Thymus (tissue), 11 donors: ENCODE data around the gene MACROH2A1. TPM values are rescaled to one million over a fixed set of nuclear protein-coding genes. Genes with fewer than 3 reads are reported as not detected.

Experiments used
- DNase-seq, 9 donors: peaks; one replicate each; pipeline ENCODE4 v3.0.0-alpha.2; 2013; ENCODE audit warnings: low spot score in 9 of 9, low read depth in 6 of 9, missing footprints in 1 of 9
- H3K27ac ChIP-seq, 2 donors: one replicate each; pipeline ENCODE4 v1.5.1; 2013; ENCODE audit warnings: control low read depth in 1 of 2, low read depth in 1 of 2, low read length in 1 of 2, mild to moderate bottlenecking in 1 of 2, moderate library complexity in 1 of 2
- H3K27me3 ChIP-seq, 2 donors: one replicate each; pipeline ENCODE4 v1.5.1; 2013; ENCODE audit warnings: low read length in 1 of 2; ENCODE audit not compliant: control insufficient read depth in 2 of 2, insufficient read depth in 1 of 2
- H3K36me3 ChIP-seq, 2 donors: one replicate each; pipeline ENCODE4 v1.5.1; 2013; ENCODE audit warnings: low read length in 1 of 2, mild to moderate bottlenecking in 1 of 2, moderate library complexity in 1 of 2; ENCODE audit not compliant: control insufficient read depth in 2 of 2, insufficient read depth in 2 of 2
- H3K4me1 ChIP-seq, 2 donors: one replicate each; pipeline ENCODE4 v1.5.1; 2013; ENCODE audit warnings: low read length in 2 of 2; ENCODE audit not compliant: control insufficient read depth in 2 of 2, insufficient read depth in 2 of 2
- H3K4me3 ChIP-seq, 2 donors: one replicate each; pipeline ENCODE4 v1.5.1; 2013; ENCODE audit warnings: low read length in 2 of 2, control low read depth in 1 of 2, mild to moderate bottlenecking in 1 of 2
- H3K9me3 ChIP-seq, 2 donors: one replicate each; pipeline ENCODE4 v1.5.1; 2013; ENCODE audit warnings: low read length in 1 of 2, mild to moderate bottlenecking in 1 of 2; ENCODE audit not compliant: control insufficient read depth in 2 of 2, insufficient read depth in 1 of 2
- WGBS: extraction: QIAGEN DNeasy Blood & Tissue Kit; methylation state at CpG from one replicate; pipeline ENCODE4 v1.1.7; 2013; 5-methylcytosine and 5-hydroxymethylcytosine counted together
- polyA plus RNA-seq: library from polyadenylated mRNA; stranded (reverse); fragments of 200-250 nt; gene quantifications from one replicate; pipeline ENCODE4 v1.2.3, GENCODE V29; 2013
- total RNA-seq: library from RNA; stranded (reverse); fragments of 120-200 nt; gene quantifications from one replicate; pipeline ENCODE4 v1.2.4, GENCODE V29; 2013
- donor health status: healthy.

The MACROH2A1 gene
- total and polyA plus RNA-seq, 2 donors, result 206 to 244 TPM

DNA sequence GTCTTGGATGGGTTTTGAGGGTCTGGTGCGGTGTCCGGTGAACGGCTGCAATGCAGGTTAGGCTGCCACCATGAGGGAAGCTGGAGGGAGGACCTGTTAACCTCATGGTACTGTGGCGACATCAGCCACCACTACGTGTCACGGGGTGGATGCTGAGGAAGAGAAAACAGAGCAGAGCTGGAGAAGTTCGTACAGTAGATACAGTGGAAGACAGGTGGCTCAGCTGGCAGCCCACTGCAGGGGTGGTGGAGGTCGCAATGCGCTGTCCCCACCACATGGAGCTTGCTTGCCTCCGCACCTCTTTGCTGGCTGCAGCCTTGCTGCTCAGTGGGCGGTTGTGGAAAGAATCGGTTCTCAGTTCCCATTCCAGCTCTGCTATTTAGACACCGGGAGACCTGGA is 45.3 kb upstream of the MACROH2A1 start:
- Histone ChIP-seq H3K36me3 (no peaks in the 10 kb centered on the region), H3K27me3 (no peaks in the 10 kb centered on the region), H3K27ac (no peak overlapping the region), H3K4me3 (no peak overlapping the region), H3K4me1 (peaks cover 0 to 39% of the 10 kb centered on the region in 2 donors), H3K9me3 (no peaks in the 10 kb centered on the region)
- no peak for DNase-seq
- 69% methylated on average over 13 of the region's 13 CpGs for WGBS

DNA sequence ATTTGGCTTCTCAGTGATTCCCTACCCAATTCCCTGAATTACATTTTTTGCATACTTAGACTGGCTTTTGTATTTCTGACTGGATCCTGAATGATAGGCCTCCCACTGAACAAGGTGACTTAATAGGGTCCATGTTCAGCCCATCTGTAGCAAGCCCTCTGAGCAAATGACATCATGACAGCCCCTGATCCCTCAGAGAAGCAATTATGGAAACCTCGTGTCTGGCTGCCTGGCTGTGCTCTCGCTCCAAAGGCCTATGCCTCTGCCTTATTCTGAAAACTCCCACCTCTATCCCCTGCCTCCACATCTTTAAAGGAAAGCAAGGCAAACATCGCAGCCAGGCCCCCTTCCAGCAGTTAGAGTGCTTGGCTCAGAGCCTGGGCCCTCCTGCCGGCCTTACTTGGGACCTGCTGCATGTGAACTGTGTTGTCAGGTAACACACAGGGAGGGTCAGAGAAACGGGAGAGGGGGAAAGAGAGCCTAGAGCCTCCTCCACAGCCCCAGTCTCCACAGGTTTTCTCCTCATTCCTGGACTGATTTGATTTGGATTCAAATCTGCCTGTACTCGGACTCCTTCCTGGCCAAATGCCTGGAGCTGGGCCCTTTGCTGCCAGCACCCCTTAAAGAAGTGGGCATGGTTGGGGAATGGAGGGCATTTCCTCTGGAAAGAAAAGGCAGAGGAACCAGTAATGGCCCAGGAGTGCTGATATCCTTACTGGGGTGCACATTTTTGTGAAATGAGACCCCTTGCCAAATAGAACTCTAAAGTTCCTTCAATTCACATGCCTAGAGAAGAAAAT is 44.3 kb upstream of the MACROH2A1 start:
- Histone ChIP-seq H3K36me3 (no peaks in the 10 kb centered on the region), H3K27me3 (no peaks in the 10 kb centered on the region), H3K27ac (no peak overlapping the region), H3K4me1 (peaks cover 0 to 42% of the 10 kb centered on the region in 2 donors), H3K4me3 (no peak overlapping the region), H3K9me3 (no peaks in the 10 kb centered on the region)
- DNase-seq, result no peak
- 92% methylated on average over 6 of the region's 6 CpGs for WGBS

DNA sequence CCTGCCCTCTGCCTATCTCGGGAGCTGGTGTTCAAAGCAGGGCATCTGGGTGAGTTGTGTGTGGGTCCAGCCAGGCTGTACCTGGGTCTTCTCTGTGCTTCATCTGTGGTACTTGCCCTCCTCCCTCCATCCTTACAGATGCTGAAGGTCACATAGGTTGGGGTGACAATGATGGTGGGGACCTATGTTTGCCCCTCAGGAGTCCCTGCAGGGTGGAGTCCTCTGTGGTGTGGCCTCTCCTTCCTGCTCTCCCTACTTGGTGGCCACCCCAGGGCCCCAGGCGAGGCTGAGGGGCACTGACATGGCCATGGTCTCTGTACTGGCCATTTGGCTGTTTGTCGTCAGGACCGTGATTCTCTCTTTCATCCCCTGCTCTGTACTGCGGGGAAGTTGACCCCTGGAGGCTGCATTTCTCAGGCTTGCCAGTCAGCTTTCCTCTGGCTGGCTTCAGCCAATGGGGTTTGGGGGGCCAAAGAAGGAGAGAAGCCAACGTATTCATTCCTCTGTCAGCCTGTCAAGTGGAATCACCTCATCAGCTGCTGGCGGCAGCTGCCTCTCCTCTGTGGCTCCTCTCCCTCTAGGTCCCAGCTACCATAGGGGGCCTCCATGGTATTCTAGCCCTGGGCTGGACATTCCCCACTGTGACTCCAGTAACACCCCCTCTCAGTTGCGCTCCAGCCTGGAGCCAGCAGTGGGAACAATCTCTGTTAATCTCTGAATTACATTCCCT is 43.6 kb upstream of the MACROH2A1 start:
- Histone ChIP-seq H3K36me3 (no peaks in the 10 kb centered on the region), H3K4me1 (peaks cover 0 to 49% of the 10 kb centered on the region in 2 donors), H3K4me3 (no peak overlapping the region), H3K9me3 (no peaks in the 10 kb centered on the region), H3K27ac (no peak overlapping the region), H3K27me3 (no peaks in the 10 kb centered on the region)
- no peak for DNase-seq
- WGBS, result 81% methylated on average over 8 of the region's 8 CpGs

DNA sequence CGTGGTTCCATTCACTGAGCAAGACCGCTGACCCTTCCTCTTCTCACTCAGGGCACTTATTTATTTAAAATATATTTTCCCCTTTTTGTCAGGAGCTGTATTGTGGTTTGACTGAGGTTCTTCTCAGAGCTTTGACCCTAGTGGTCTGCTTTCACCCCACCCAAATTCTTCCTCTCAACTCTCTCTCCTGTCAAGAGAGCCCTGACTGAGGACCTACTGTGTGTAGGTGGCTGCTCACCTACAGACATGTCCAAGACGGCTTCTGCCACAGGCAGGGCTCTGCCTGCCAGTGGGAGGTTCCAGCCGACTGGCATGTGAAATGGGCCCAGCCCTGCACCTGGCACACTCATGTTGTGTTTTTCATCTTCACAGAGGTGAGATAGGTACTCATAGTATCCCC is 42.9 kb upstream of the MACROH2A1 start:
- 96% methylated on average over 4 of the region's 4 CpGs for WGBS
- Histone ChIP-seq H3K27ac (no peak overlapping the region), H3K4me3 (no peak overlapping the region), H3K4me1 (peaks cover 0 to 55% of the 10 kb centered on the region in 2 donors), H3K27me3 (no peaks in the 10 kb centered on the region), H3K36me3 (no peaks in the 10 kb centered on the region), H3K9me3 (no peaks in the 10 kb centered on the region)
- DNase-seq, result no peak

DNA sequence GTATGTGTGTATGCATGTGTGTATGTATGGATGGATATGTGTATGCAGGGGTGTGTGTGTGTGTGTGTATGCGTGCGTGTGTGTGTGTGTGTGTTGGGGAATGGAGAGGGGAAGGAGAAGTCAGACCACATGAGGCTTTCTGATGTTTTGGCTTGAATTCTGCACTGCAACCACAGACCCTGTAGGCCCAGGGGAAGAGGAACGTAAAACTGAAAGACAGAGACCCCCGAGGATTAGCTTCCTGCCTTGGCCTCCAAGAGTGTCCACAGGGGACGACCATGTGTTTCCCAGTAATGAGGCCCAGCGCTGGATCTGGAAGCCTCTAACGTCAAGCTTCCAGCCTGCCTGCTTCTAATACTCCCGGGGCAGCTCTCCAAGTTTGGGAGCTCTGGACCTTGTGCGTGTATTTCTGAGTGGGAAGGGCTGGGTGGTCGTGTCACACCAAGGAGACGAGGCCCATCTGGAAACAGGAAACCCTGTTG is 42.4 kb upstream of the MACROH2A1 start:
- Histone ChIP-seq H3K36me3 (no peaks in the 10 kb centered on the region), H3K9me3 (no peaks in the 10 kb centered on the region), H3K27ac (no peak overlapping the region), H3K27me3 (no peaks in the 10 kb centered on the region), H3K4me1 (peaks cover 0 to 59% of the 10 kb centered on the region in 2 donors), H3K4me3 (no peak overlapping the region)
- DNase-seq, result no peak
- WGBS, result 33% methylated on average over 11 of the region's 11 CpGs

DNA sequence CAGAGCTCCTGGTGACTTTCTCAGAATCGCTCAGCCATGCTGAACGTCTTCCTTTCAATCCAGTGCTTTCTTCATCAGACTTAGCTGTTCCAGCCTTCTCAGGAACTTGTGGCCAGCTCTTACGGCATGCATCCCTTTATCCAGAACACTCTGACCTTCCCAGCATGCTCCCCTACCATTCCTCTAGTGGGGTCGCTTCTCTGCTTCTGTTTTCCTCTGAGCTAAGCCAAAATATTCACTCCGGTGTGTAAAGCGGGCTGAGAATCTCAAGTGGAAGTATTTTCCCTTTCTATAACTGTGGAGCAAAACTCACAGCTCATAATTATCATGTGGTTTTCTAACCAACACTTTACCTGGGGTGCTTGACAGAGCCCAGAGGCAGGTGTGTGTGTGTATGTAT is 41.9 kb upstream of the MACROH2A1 start:
- 81% methylated on average over 6 of the region's 6 CpGs for WGBS
- no peak for DNase-seq

DNA sequence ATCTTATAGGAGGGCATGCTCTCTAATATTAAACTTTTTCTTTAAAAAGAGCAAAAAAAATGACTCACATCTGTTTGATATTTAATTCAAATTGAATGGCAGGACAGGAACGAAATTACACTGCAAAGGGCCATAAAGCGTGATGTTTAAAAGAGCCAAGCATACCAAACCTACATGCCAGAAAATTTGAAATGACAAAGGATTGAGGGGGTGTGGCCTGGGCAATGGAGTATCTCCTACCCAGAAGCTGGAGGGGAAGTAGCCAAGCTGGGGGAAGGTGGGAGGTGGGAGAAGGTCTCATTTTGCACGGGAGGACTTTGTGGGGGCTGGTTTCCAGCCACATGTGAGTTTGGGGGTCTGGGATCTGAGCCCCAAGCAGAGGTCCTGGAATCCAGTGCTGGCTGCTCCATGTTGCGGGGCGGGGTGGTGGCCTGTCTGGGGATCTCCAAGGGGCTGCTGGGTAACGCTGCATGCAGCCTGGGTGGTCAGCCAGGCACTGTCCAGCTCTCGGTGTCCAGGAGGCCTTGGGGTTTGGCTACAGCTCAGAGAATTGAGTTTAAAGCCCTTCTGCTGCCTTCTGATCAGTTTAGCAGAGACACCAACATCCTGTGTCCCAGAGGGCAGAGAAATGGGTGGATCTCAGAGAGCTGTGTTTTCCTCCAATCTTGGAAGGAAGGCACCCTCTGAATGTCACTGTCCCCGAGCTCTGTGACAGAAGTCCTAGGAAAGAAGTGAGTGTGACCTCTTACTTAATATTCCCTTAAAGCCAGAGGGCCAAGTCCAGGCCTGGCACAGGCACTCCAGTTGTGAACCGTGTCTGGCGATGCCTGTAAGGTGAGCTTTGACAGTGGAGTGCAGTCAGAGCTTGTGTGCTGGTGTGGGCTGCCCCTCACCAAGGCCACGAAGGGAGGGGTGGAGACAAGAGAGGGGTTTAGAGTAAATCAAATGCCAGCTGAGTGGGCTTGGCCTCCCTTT is 40.5 kb upstream of the MACROH2A1 start:
- H3K4me1 ChIP-seq, result peaks cover 0 to 53% of the 10 kb centered on the region in 2 donors
- no peak for DNase-seq
- H3K9me3 ChIP-seq, result no peaks in the 10 kb centered on the region
- no peaks in the 10 kb centered on the region for H3K27me3 ChIP-seq
- WGBS, result 86% methylated on average over 11 of the region's 11 CpGs
- no peak overlapping the region for H3K27ac ChIP-seq
- H3K4me3 ChIP-seq, result no peak overlapping the region
- no peaks in the 10 kb centered on the region for H3K36me3 ChIP-seq

More for the DNA sequence above, 41.9 kb upstream of the MACROH2A1 start:
- peaks cover 0 to 55% of the 10 kb centered on the region in 2 donors for H3K4me1 ChIP-seq
- no peak overlapping the region for H3K4me3 ChIP-seq
- no peak overlapping the region for H3K27ac ChIP-seq
- no peaks in the 10 kb centered on the region for H3K27me3 ChIP-seq
- no peaks in the 10 kb centered on the region for H3K9me3 ChIP-seq
- no peaks in the 10 kb centered on the region for H3K36me3 ChIP-seq

DNA sequence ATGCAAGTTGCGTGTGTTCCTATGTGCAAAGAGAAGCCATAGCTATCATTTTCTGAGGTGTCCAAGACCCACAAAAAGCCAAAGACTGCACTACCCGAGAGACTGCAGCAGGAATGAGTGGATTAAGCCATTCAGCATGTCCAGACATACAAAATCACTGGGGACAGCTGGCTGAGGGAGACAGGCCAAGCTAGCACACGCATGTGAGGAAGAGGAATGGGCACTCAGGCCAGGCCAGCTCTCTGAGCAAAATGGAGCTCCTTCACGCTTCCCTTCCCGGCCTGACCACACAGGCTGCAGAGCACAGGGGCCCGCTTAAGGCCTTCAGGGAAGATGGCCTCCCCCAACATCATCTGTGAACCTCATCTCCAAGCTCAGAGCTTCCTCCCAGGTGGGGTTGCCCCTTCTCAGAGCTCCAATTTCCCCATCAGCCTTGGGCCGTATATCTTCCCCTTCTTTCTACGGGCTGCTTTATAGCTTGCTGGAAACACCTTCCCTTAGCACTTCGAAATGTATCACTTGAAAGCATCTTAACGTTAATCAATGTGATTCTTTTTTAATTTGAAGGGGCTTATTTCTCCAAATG is 39.7 kb upstream of the MACROH2A1 start:
- no peak for DNase-seq
- Histone ChIP-seq H3K4me1 (peaks cover 0 to 47% of the 10 kb centered on the region in 2 donors), H3K27me3 (no peaks in the 10 kb centered on the region), H3K9me3 (no peaks in the 10 kb centered on the region), H3K36me3 (no peaks in the 10 kb centered on the region), H3K27ac (no peak overlapping the region), H3K4me3 (no peak overlapping the region)
- 73% methylated on average over 10 of the region's 10 CpGs for WGBS
